ENCODE results near the gene SRMS.

SRMS gene

DNA sequence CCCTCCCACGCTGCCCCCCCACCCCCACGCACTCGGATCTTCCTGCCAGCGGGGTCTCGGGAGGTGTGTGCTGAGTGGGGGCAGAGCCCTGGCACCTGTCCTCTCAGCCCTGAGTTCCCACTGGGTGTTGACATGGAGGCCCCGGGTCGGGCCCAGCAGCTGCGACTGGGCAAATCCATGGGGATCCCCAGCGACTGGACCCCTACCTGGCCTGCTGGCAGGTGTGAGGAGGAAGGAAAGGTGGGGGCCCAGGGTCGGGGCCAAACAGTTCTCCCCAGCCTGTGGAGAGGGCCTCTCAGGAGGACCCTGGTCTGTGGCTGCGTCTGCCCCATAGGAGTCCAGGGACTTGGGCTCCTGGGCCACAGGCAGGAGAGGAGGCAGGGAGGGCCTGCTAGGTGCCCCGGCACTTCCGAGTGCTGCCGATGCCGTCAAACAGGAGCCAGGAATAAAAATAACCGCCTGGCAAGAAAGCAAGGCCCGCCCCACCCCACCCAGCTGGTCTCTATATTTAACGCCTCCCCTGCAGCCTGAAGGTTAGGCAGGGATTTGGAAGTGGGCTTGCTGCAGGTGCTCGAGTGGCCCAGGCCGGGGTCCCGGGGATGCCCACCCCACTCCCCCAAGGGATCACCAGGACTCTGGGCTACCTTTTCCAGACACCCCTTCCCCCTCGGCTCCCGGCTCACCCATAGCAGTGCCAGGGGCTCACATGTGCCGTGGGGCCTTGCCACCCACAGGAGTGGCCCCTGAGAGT is 47.2 kb downstream of the SRMS start:
- intact Hi-C loops (cut with micrococcal nuclease), result no loop called here
- no peaks in the 10 kb centered on the region for H3K36me3 Mint-ChIP-seq (ENCODE audit: low read depth)

GRCh38 chr20:63499338-63499969 is 48.1 kb downstream of the SRMS start:
- Mint-ChIP-seq H3K4me3 (peak overlapping the region; percentile 59), H3K27ac (no peak overlapping the region), H3K27me3 (peaks cover 75% of the 10 kb centered on the region)

More for the DNA sequence above, 47.2 kb downstream of the SRMS start:
- H3K4me3 Mint-ChIP-seq, result no peak overlapping the region
- H3K27me3 Mint-ChIP-seq, result peaks cover 80% of the 10 kb centered on the region
- H3K9me3 Mint-ChIP-seq, result peaks cover 8% of the 10 kb centered on the region
- no peak overlapping the region for H3K27ac Mint-ChIP-seq
- peaks cover 12% of the 10 kb centered on the region for H3K4me1 Mint-ChIP-seq (ENCODE audit: low read depth)

DNA sequence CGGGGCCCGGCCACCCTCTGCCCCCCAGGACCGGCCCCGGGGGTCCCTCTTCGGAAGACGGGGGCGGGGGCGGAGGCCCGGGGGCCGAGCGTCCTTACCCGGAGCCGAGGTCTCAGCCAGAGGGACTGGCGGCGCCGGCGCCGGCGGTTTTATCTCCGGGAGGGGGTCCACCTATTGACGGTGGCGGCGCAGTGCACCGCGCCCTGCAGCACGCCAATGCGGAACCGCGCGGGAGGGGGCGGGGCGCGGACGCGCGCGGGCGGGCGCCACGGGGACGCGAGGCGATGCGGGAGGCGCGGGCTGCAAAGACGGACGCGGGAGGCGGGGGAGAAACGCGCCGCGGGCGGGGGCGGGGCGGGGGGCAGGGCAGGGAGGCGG is 48.6 kb downstream of the SRMS start, which contains the start of gene EEF1A2:
TSS of gene EEF1A2 (minus strand) at position 124 of the 378 bp plus-strand sequence. CDS start 1,320 bp downstream, outside the sequence.
- Mint-ChIP-seq H3K36me3 (ENCODE audit: low read depth) (no peaks in the 10 kb centered on the region), H3K27ac (no peak within 1 kb of the TSS), H3K4me1 (ENCODE audit: low read depth) (peaks cover 12% of the 10 kb centered on the region), H3K9me3 (no peaks in the 10 kb centered on the region), H3K27me3 (peaks cover 70% of the 10 kb centered on the region), H3K4me3 (peak within 1 kb of the TSS; percentile 59)
- intact Hi-C loops (cut with micrococcal nuclease), result no loop called here

More at GRCh38 chr20:63499338-63499969, 48.1 kb downstream of the SRMS start:
- H3K9me3 Mint-ChIP-seq, result no peaks in the 10 kb centered on the region
- peaks cover 12% of the 10 kb centered on the region for H3K4me1 Mint-ChIP-seq (ENCODE audit: low read depth)
- H3K36me3 Mint-ChIP-seq (ENCODE audit: low read depth), result no peaks in the 10 kb centered on the region
- intact Hi-C loops (cut with micrococcal nuclease), result no loop called here

DNA sequence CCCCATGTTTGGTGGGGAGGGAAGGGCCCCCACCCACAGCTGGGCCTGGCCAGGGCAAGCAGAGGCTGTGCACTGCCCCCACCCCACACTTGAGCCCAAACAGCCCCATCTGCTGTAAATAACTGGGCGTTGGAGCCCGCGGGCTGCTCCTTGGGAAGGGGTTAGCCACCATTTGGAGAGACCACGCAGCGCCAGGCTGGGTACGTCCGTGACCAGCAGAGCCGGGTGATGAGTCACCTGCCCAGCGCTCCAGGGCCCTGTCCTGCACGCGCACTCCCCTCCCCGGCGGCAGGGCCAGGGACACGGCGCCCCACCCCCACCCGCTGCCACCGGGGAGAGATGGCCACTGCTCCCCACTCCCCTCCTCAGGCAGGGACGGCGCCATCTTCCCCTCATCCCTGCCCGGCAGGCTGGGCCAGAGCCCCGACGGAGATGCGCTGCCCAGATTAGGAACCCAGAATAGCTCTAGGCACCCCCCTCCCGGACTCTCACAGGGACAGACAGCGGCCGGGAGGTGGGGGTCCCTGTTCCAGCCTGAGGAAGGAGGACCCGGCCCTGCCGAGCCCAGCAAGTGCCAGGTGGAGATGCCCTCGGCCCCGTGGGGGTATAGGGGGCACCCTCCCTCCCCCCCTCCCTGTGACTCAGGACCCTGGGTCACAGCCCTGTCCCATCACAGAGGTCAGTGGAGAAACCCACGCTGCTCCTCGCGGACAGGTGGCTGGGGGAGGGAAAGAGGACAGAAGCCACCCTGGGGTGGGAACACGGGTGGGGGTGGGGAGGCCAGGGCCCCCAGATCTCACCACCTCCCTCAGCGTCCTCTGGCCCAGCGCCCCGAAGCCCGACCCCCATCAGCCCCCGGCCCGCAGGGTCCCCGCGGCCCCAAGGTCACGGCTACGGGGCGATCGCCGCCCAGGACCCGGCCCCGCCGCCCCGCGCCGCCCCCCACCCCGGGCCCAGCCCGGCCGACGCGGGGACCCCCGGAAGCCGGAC is 49.3 kb downstream of the SRMS start:
- Mint-ChIP-seq H3K27me3 (peaks cover 64% of the 10 kb centered on the region), H3K9me3 (no peaks in the 10 kb centered on the region), H3K4me3 (peak overlapping the region; percentile 27)

GRCh38 chr20:63497138-63497945 is 50.2 kb downstream of the SRMS start:
- H3K9me3 Mint-ChIP-seq, result peaks cover 4% of the 10 kb centered on the region
- peaks cover 12% of the 10 kb centered on the region for H3K4me1 Mint-ChIP-seq (ENCODE audit: low read depth)
- no peak overlapping the region for H3K4me3 Mint-ChIP-seq
- peaks cover 60% of the 10 kb centered on the region for H3K27me3 Mint-ChIP-seq
- H3K27ac Mint-ChIP-seq, result no peak overlapping the region
- intact Hi-C loops (cut with micrococcal nuclease), result no loop called here
- H3K36me3 Mint-ChIP-seq (ENCODE audit: low read depth), result no peaks in the 10 kb centered on the region

More for the DNA sequence above, 49.3 kb downstream of the SRMS start:
- Mint-ChIP-seq H3K36me3 (ENCODE audit: low read depth) (no peaks in the 10 kb centered on the region), H3K27ac (no peak overlapping the region), H3K4me1 (ENCODE audit: low read depth) (peaks cover 12% of the 10 kb centered on the region)
- intact Hi-C loops (cut with micrococcal nuclease), result no loop called here

- H3K4me1 Mint-ChIP-seq (ENCODE audit: low read depth), result peaks cover 12% of the 10 kb centered on the region
- no peak overlapping the region for H3K27ac Mint-ChIP-seq
- H3K27me3 Mint-ChIP-seq, result peaks cover 58% of the 10 kb centered on the region
- intact Hi-C loops (cut with micrococcal nuclease), result no loop called here
- peaks cover 11% of the 10 kb centered on the region for H3K9me3 Mint-ChIP-seq
- H3K4me3 Mint-ChIP-seq, result peak overlapping the region; percentile 70
- H3K36me3 Mint-ChIP-seq (ENCODE audit: low read depth), result no peaks in the 10 kb centered on the region
Measured at GRCh38 chr20:63496596-63497120, 50.9 kb downstream of the SRMS start.

DNA sequence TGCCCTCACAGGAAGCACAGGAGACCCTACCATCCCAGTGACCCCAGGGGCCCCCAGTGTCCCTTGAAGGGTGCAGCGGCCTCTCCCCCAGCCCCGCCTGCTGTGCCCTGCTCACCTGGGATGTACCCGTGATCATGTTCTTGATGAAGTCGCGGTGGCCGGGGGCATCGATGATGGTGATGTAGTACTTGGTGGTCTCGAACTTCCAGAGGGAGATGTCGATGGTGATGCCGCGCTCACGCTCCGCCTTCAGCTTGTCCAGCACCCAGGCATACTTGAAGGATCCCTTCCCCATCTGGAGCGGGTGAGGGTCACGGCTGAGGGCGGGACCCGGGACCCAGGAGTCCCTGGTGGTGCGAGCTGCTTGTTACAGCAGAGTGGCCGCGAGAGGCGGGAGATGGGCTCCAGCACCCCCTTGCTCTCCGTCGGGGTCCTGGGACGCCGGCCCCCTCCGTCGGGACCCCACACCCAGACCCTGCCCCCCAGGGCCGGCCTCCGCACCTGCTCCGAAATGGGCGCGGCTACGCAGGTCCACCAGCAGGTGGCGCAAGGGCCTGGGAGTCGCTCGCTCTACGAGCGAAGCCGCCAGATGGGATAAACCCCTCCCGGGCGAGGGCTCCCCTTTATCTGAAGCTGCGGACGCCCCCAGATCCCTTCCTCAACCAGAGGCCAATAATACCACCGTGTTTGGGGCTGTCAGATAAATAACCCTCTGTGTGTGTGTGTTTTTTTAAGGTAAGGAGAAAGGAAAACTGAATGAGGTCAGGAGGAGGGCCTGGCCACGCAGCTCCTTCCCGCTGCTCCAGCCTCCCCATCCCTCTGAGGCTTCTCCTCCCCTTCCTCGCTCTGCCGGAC is 51.6 kb downstream of the SRMS start:
- Mint-ChIP-seq H3K9me3 (peaks cover 12% of the 10 kb centered on the region), H3K4me1 (ENCODE audit: low read depth) (peaks cover 12% of the 10 kb centered on the region), H3K27ac (no peak overlapping the region), H3K27me3 (peaks cover 57% of the 10 kb centered on the region), H3K4me3 (peak overlapping the region; percentile 70), H3K36me3 (ENCODE audit: low read depth) (no peaks in the 10 kb centered on the region)
- intact Hi-C loops (cut with micrococcal nuclease), result no loop called here

GRCh38 chr20:63495167-63495720 is 52.3 kb downstream of the SRMS start:
- intact Hi-C loops (cut with micrococcal nuclease), result no loop called here
- no peak overlapping the region for H3K4me3 Mint-ChIP-seq
- H3K27ac Mint-ChIP-seq, result no peak overlapping the region
- H3K4me1 Mint-ChIP-seq (ENCODE audit: low read depth), result peaks cover 12% of the 10 kb centered on the region
- no peaks in the 10 kb centered on the region for H3K36me3 Mint-ChIP-seq (ENCODE audit: low read depth)
- H3K9me3 Mint-ChIP-seq, result peaks cover 12% of the 10 kb centered on the region
- H3K27me3 Mint-ChIP-seq, result peaks cover 57% of the 10 kb centered on the region

DNA sequence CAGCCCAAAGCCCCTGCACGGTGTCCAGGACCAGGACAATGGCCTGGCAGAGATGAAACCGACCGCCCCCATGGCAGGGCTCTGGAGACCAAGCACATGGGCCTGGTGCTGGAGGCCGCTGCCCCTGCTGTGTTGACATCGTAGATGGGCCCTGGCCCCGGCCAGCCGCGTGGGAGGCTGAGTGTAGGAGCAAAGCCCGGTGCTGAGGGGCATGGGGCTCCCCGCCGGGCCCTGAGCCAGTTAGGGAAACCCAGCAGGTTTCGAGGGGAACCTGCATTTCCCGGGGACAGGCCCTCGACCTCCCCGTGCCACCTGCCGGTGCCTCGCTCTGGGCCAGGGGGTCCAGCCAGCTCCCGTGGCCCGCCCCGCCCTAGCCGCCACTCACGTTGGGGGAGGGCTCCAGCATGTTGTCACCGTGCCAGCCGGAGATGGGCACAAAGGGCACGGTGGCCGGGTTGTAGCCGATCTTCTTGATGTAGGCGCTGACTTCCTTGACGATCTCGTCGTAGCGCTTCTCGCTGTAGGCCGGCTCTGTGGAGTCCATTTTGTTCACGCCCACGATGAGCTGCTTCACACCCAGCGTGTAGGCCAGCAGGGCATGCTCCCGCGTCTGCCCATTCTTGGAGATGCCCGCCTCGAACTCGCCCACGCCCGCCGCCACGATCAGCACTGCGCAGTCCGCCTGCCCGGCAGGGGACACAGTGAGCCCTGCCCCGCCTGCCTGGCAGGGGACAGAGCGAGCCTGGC is 53.0 kb downstream of the SRMS start:
- Mint-ChIP-seq H3K36me3 (ENCODE audit: low read depth) (no peaks in the 10 kb centered on the region), H3K27ac (no peak overlapping the region), H3K4me1 (ENCODE audit: low read depth) (peaks cover 12% of the 10 kb centered on the region), H3K4me3 (no peak overlapping the region), H3K9me3 (peaks cover 12% of the 10 kb centered on the region), H3K27me3 (peaks cover 57% of the 10 kb centered on the region)
- intact Hi-C loops (cut with micrococcal nuclease), result no loop called here

- Mint-ChIP-seq H3K27ac (no peak overlapping the region), H3K9me3 (peaks cover 12% of the 10 kb centered on the region), H3K4me1 (ENCODE audit: low read depth) (peaks cover 12% of the 10 kb centered on the region), H3K4me3 (no peak overlapping the region), H3K36me3 (ENCODE audit: low read depth) (no peaks in the 10 kb centered on the region), H3K27me3 (peaks cover 58% of the 10 kb centered on the region)
- intact Hi-C loops (cut with micrococcal nuclease), result no loop called here
Measured at GRCh38 chr20:63494084-63494419, 53.5 kb downstream of the SRMS start.

- Mint-ChIP-seq H3K27ac (no peak overlapping the region), H3K9me3 (peaks cover 12% of the 10 kb centered on the region), H3K4me1 (ENCODE audit: low read depth) (peaks cover 12% of the 10 kb centered on the region), H3K27me3 (peaks cover 62% of the 10 kb centered on the region), H3K36me3 (ENCODE audit: low read depth) (no peaks in the 10 kb centered on the region), H3K4me3 (no peak overlapping the region)
- intact Hi-C loops (cut with micrococcal nuclease), result no loop called here
Measured at GRCh38 chr20:63493563-63494020, 54.0 kb downstream of the SRMS start.

Data from dendritic cell treated with granulocyte-macrophage colony-stimulating factor and Interleukin-4, amounts not matched to agents 40 ng/mL and 50 ng/mL, for 4 days (primary cell).